Gastrocnemius medialis (tissue), 4 donors: ENCODE results near the gene PRKG1.

Experiments used
- POLR2A ChIP-seq, 2 donors: fragments of 450-650 bp; IDR thresholded peaks; one replicate each; pipeline ENCODE4 v1.6.1; 2017; ENCODE audit warnings: antibody characterized with exemption in 2 of 2, mild to moderate bottlenecking in 2 of 2, moderate library complexity in 2 of 2
- TF ChIP-seq, protein P1 (sequence below), 5 experiments: fragments of 450-650 bp in 3 of 5; fragments of 200-600 bp in 2 of 5; sonication (generic) in 2 of 5; IDR thresholded peaks in 4 of 5; conservative IDR thresholded peaks in 1 of 5; 1 replicate in 4 of 5; 2 replicates in 1 of 5; pipeline ENCODE4 v1.5.1; 2016 to 2019; ENCODE audit warnings: antibody characterized with exemption in 5 of 5, mild to moderate bottlenecking in 3 of 5, moderate library complexity in 3 of 5

DNA sequence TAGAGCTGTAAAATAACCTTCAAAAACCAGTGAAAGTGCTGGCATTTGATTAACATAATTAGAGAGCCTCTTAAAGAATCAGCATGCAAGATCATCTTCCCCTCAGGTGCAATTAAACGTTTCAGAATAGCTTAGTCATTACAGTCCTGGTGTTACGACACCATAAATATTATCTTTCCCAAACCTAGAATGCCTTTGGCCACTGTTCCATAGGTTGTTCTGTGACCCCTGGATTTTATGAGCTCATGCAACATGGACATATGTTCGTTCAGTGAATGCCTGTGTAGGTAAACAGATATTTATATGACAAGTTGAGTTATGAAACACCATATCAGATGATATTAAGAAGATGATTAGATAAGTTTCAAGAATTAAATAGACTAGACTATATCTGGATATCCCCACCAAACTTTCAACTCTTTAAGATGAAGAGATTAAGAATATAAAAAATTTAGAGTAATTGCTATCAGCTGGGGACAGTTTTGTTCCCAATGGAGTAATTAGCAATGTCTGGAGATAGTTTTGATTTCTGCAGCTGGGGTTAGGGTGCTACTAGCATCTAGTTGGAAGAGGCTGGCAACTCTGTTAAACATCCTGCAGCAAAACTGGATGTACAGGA lies 976.3 kb downstream of the PRKG1 start:
- TF ChIP-seq, protein P1, sequence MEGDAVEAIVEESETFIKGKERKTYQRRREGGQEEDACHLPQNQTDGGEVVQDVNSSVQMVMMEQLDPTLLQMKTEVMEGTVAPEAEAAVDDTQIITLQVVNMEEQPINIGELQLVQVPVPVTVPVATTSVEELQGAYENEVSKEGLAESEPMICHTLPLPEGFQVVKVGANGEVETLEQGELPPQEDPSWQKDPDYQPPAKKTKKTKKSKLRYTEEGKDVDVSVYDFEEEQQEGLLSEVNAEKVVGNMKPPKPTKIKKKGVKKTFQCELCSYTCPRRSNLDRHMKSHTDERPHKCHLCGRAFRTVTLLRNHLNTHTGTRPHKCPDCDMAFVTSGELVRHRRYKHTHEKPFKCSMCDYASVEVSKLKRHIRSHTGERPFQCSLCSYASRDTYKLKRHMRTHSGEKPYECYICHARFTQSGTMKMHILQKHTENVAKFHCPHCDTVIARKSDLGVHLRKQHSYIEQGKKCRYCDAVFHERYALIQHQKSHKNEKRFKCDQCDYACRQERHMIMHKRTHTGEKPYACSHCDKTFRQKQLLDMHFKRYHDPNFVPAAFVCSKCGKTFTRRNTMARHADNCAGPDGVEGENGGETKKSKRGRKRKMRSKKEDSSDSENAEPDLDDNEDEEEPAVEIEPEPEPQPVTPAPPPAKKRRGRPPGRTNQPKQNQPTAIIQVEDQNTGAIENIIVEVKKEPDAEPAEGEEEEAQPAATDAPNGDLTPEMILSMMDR (IDR thresholded peaks at IDR 0.05 in 4 of 5, conservative IDR thresholded peaks at IDR 0.05 in 1 of 5): no peak
- no peak for TF ChIP-seq POLR2A (IDR thresholded peaks at IDR 0.05)
